Gastrocnemius medialis (tissue), 4 donors: ENCODE measurements around the gene IL1RAP. TPM values are rescaled to one million over a fixed set of nuclear protein-coding genes. Genes with fewer than 3 reads are reported as not detected.

ENCODE experiments used
- ATAC-seq, 2 donors: fragments of 150-250 bp; one replicate each; pipeline ENCODE4 v1.9.1; 2016
- DNase-seq, 2 donors: peaks; one replicate each; pipeline ENCODE4 v3.0.0-alpha.2; 2019
- H3K27ac ChIP-seq, 4 donors: fragments of 200-600 bp; sonication (generic); 1 replicate in 1 of 4; 2 replicates in 3 of 4; pipeline ENCODE4 v1.5.1; 2016 to 2018; ENCODE audit warnings: mild to moderate bottlenecking in 2 of 4, moderate library complexity in 1 of 4
- H3K27me3 ChIP-seq, 3 donors: fragments of 200-600 bp; sonication (generic) in 2 of 3; 1 replicate in 1 of 3; 2 replicates in 2 of 3; pipeline versions ENCODE4 v1.5.1 to v1.6.0; 2016 to 2019; ENCODE audit warnings: mild to moderate bottlenecking in 1 of 3, moderate library complexity in 1 of 3
- H3K36me3 ChIP-seq, 2 donors: fragments of 200-600 bp; sonication (generic) in 1 of 2; one replicate each; pipeline ENCODE4 v1.5.1; 2017 to 2018
- H3K4me1 ChIP-seq, 2 donors: fragments of 200-600 bp; sonication (generic) in 1 of 2; one replicate each; pipeline ENCODE4 v1.5.1; 2016 to 2017; ENCODE audit warnings: mild to moderate bottlenecking in 2 of 2
- H3K4me3 ChIP-seq, 4 donors: fragments of 200-600 bp; sonication (generic) in 3 of 4; 1 replicate in 1 of 4; 2 replicates in 3 of 4; pipeline ENCODE4 v1.5.1; 2016 to 2019; ENCODE audit warnings: mild to moderate bottlenecking in 2 of 4
- H3K9me3 ChIP-seq, 3 donors: fragments of 200-600 bp; sonication (generic) in 2 of 3; 1 replicate in 1 of 3; 2 replicates in 2 of 3; pipeline ENCODE4 v1.5.1; 2016 to 2019
- CTCF ChIP-seq, 5 experiments: fragments of 450-650 bp in 3 of 5; fragments of 200-600 bp in 2 of 5; sonication (generic) in 2 of 5; IDR thresholded peaks in 4 of 5; conservative IDR thresholded peaks in 1 of 5; 1 replicate in 4 of 5; 2 replicates in 1 of 5; pipeline ENCODE4 v1.5.1; 2016 to 2019; ENCODE audit warnings: antibody characterized with exemption in 5 of 5, mild to moderate bottlenecking in 3 of 5, moderate library complexity in 3 of 5
- POLR2A ChIP-seq, 2 donors: fragments of 450-650 bp; IDR thresholded peaks; one replicate each; pipeline ENCODE4 v1.6.1; 2017; ENCODE audit warnings: antibody characterized with exemption in 2 of 2, mild to moderate bottlenecking in 2 of 2, moderate library complexity in 2 of 2
- in situ Hi-C, 4 donors: fragments of 200-750 bp; cut with MboI; loops; one replicate each; pipeline versions ENCODE4 v1.15.0 to v1.8.0; 2017; ENCODE audit warnings: low sequenced_read_pairs in 4 of 4
- intact Hi-C: fragments of 100-400 bp; cut with DNase I; formaldehyde crosslinking; loops from one replicate; pipeline ENCODE4 v1.15.1; 2023; ENCODE audit warnings: low total_unique reads
- total RNA-seq, 4 donors: library from RNA; depleted of rRNA; stranded (reverse); fragments of >200 nt; gene quantifications; one replicate each; pipeline versions ENCODE4 v1.1.0 to v1.2.3, GENCODE V29; 2016

IL1RAP gene
- total RNA-seq, 4 donors from 2014 or later = 1.1 to 3.3 (median 2.6) TPM

- Histone ChIP-seq H3K4me1 (no peaks in the 10 kb centered on the region), H3K4me3 (no peak overlapping the region), H3K9me3 (no peaks in the 10 kb centered on the region), H3K27ac (no peak overlapping the region), H3K36me3 (no peaks in the 10 kb centered on the region), H3K27me3 (no peaks in the 10 kb centered on the region)
- DNase-seq = no peak
- no peak for ATAC-seq
- intact Hi-C loops = no loop called here
- in situ Hi-C loops = no loop called here
- TF ChIP-seq POLR2A (IDR thresholded peaks at IDR 0.05) = no peak
- TF ChIP-seq CTCF (IDR thresholded peaks at IDR 0.05 in 4 of 5, conservative IDR thresholded peaks at IDR 0.05 in 1 of 5) = no peak
Observed at GRCh38 chr3:190686011-190686410, 172.1 kb downstream of the IL1RAP start.

- Histone ChIP-seq H3K27ac (no peak overlapping the region), H3K4me1 (no peaks in the 10 kb centered on the region), H3K4me3 (no peak overlapping the region), H3K9me3 (no peaks in the 10 kb centered on the region), H3K36me3 (no peaks in the 10 kb centered on the region), H3K27me3 (no peaks in the 10 kb centered on the region)
- TF ChIP-seq CTCF (IDR thresholded peaks at IDR 0.05 in 4 of 5, conservative IDR thresholded peaks at IDR 0.05 in 1 of 5) (no peak), POLR2A (IDR thresholded peaks at IDR 0.05) (no peak)
- no peak for ATAC-seq
- intact Hi-C loops = loop anchor here (10.0 kb wide), 1 partner anchor 175 kb away; the partner anchor contains the start of gene IL1RAP
- in situ Hi-C loops = no loop called here
- DNase-seq = no peak
Observed at GRCh38 chr3:190690246-190690645, 176.4 kb downstream of the IL1RAP start.

- intact Hi-C loops (loop anchor here (10.0 kb wide), 1 partner anchor 177 kb away; the partner anchor contains the start of gene IL1RAP), in situ Hi-C loops (no loop called here)
Observed at GRCh38 chr3:190692256-190692655, 178.4 kb downstream of the IL1RAP start.

GRCh38 chr3:190694335-190695001 is 180.6 kb downstream of the IL1RAP start:
- Histone ChIP-seq H3K27me3 (no peaks in the 10 kb centered on the region), H3K9me3 (no peaks in the 10 kb centered on the region), H3K27ac (no peak overlapping the region), H3K36me3 (no peaks in the 10 kb centered on the region), H3K4me1 (no peaks in the 10 kb centered on the region), H3K4me3 (no peak overlapping the region)
- TF ChIP-seq POLR2A (IDR thresholded peaks at IDR 0.05) = no peak
- TF ChIP-seq CTCF (IDR thresholded peaks at IDR 0.05 in 4 of 5, conservative IDR thresholded peaks at IDR 0.05 in 1 of 5) = no peak
- DNase-seq (no peak), ATAC-seq (no peak)
- intact Hi-C loops (loop anchor here (10.0 kb wide), 1 partner anchor 180 kb away; the partner anchor contains the start of gene IL1RAP), in situ Hi-C loops (no loop called here)

More at GRCh38 chr3:190692256-190692655, 178.4 kb downstream of the IL1RAP start:
- no peak overlapping the region for H3K4me3 ChIP-seq
- no peak for DNase-seq
- H3K9me3 ChIP-seq = no peaks in the 10 kb centered on the region
- no peaks in the 10 kb centered on the region for H3K27me3 ChIP-seq
- ATAC-seq = no peak
- H3K4me1 ChIP-seq = no peaks in the 10 kb centered on the region
- H3K36me3 ChIP-seq = no peaks in the 10 kb centered on the region
- no peak overlapping the region for H3K27ac ChIP-seq
- TF ChIP-seq CTCF (IDR thresholded peaks at IDR 0.05 in 4 of 5, conservative IDR thresholded peaks at IDR 0.05 in 1 of 5) (no peak), POLR2A (IDR thresholded peaks at IDR 0.05) (no peak)
